GM23338 (cell line): Measurements from ENCODE around the gene ITGB5.

ENCODE experiments used
- CREB1 ChIP-seq: fragments of 250-450 bp; sonication (Bioruptor Pico); IDR thresholded peaks from 2 replicates; pipeline ENCODE4 v1.5.0; 2020; ENCODE audit warnings: low read depth, mild to moderate bottlenecking, moderate library complexity
- CTCF ChIP-seq, 2 experiments: fragments of 200-600 bp in 1 of 2; sonication (generic) in 1 of 2; conservative IDR thresholded peaks; 2 replicates each; pipeline versions ENCODE4 v1.5.1 to v1.6.1; 2016 to 2017; ENCODE audit warnings: antibody characterized with exemption in 2 of 2, low read depth in 2 of 2, mild to moderate bottlenecking in 2 of 2, moderate library complexity in 1 of 2
- ETS1 ChIP-seq: IDR thresholded peaks from 2 replicates; pipeline ENCODE4 v1.6.1; 2016; ENCODE audit warnings: antibody characterized with exemption
- EZH2 ChIP-seq: fragments of 200-600 bp; sonication (generic); IDR thresholded peaks from one replicate; pipeline ENCODE4 v1.8.0; 2017; ENCODE audit warnings: antibody characterized with exemption, mild to moderate bottlenecking, low read depth; ENCODE audit not compliant: unreplicated experiment
- EZH2phosphoT487 ChIP-seq: fragments of 200-600 bp; sonication (generic); IDR thresholded peaks from one replicate; pipeline ENCODE4 v1.8.1; 2018; ENCODE audit warnings: antibody characterized with exemption; ENCODE audit not compliant: unreplicated experiment
- JUNB ChIP-seq: IDR thresholded peaks from one replicate; pipeline ENCODE4 v1.6.1; 2016; ENCODE audit warnings: antibody characterized with exemption; ENCODE audit not compliant: unreplicated experiment
- POLR2AphosphoS5 ChIP-seq: IDR thresholded peaks from 2 replicates; pipeline ENCODE4 v1.6.1; 2016; ENCODE audit warnings: antibody characterized with exemption, low read depth
- REST ChIP-seq: IDR thresholded peaks from one replicate; pipeline ENCODE4 v1.6.1; 2018; ENCODE audit warnings: antibody characterized with exemption; ENCODE audit not compliant: unreplicated experiment
- ZNF331 ChIP-seq: fragments of 250-450 bp; sonication (Bioruptor Pico); IDR thresholded peaks from 2 replicates; pipeline ENCODE4 v1.5.0; 2020; ENCODE audit warnings: low read depth, mild to moderate bottlenecking, moderate library complexity

GRCh38 chr3:124815781-124816180, 71.4 kb downstream of the ITGB5 start:
- TF ChIP-seq EZH2 (no peak), CREB1 (CRISPR knock-in tag) (no peak), CTCF (conservative IDR thresholded peaks at IDR 0.05; ENCODE audit: low read depth in 2 of 2) (no peak), REST (no peak), POLR2AphosphoS5 (no peak), JUNB (no peak), EZH2phosphoT487 (no peak), ZNF331 (CRISPR knock-in tag) (no peak), ETS1 (no peak)
